HT-29 (cell line): Measurements from ENCODE around the gene NDUFAB1. TPM values are rescaled to one million over a fixed set of nuclear protein-coding genes. Genes with fewer than 3 reads are reported as not detected.
"Not testable (repeated sequence)": the region's sequence is repeated elsewhere in the genome, so short reads cannot be mapped to it uniquely, and the experiment has no call there.

ENCODE experiments used
- DNase-seq: peaks from one replicate; pipeline ENCODE4 v3.0.0-alpha.2; 2015; ENCODE audit warnings: low spot score
- total RNA-seq: library from RNA; depleted of rRNA; stranded (reverse); fragments of >200 nt; shearing (Covaris generic); gene quantifications from 2 replicates; pipeline ENCODE4 v1.2.3, GENCODE V29; 2014; rRNA removed

The NDUFAB1 gene
- 279 and 304 TPM in 2 replicates for total RNA-seq

- peak; percentile 91 for DNase-seq
Observed at GRCh38 chr16:23595951-23596720, at the start of gene NDUFAB1. Gene NDUFAB1, minus strand, starts transcription at chr16:23596316. Its CDS starts 26 bp downstream, at chr16:23596290.

- no peak for DNase-seq
Observed at GRCh38 chr16:23642246-23642774, 46.2 kb upstream of the NDUFAB1 start.

GRCh38 chr16:23640931-23641765 is 45.0 kb upstream of the NDUFAB1 start, which contains the start of the genes DCTN5 and PALB2:
Gene DCTN5, plus strand, starts transcription at chr16:23641466. Its CDS starts 77 bp downstream, at chr16:23641543.
Gene PALB2, minus strand, starts transcription at chr16:23641310. Its CDS starts 153 bp downstream, at chr16:23641157.
- peak; percentile 95 for DNase-seq

- DNase-seq: peak; percentile 30
Observed at GRCh38 chr16:23640615-23640930, 44.5 kb upstream of the NDUFAB1 start.

GRCh38 chr16:23635958-23636357 is 39.8 kb upstream of the NDUFAB1 start:
- no peak for DNase-seq

- no peak for DNase-seq
Observed at GRCh38 chr16:23634461-23635036, 38.4 kb upstream of the NDUFAB1 start.

GRCh38 chr16:23631874-23632273 is 35.8 kb upstream of the NDUFAB1 start:
- DNase-seq: not testable (repeated sequence)

GRCh38 chr16:23629516-23629915 is 33.4 kb upstream of the NDUFAB1 start:
- DNase-seq: no peak

GRCh38 chr16:23624092-23624491 is 28.0 kb upstream of the NDUFAB1 start:
- no peak for DNase-seq

GRCh38 chr16:23615805-23616204 is 19.7 kb upstream of the NDUFAB1 start:
- no peak for DNase-seq

GRCh38 chr16:23611936-23612335 is 15.8 kb upstream of the NDUFAB1 start:
- no peak for DNase-seq

GRCh38 chr16:23610905-23611304 is 14.8 kb upstream of the NDUFAB1 start:
- DNase-seq: not testable (repeated sequence)

GRCh38 chr16:23609929-23610328 is 13.8 kb upstream of the NDUFAB1 start:
- no peak for DNase-seq

GRCh38 chr16:23608194-23608593 is 12.1 kb upstream of the NDUFAB1 start:
- DNase-seq: no peak

- no peak for DNase-seq
Observed at GRCh38 chr16:23607726-23608125, 11.6 kb upstream of the NDUFAB1 start.

GRCh38 chr16:23597003-23597756 is 1.1 kb upstream of the NDUFAB1 start:
- DNase-seq: peak; percentile 54

- DNase-seq: peak; percentile 33
Observed at GRCh38 chr16:23595246-23595950, 718 bp downstream of the NDUFAB1 start.

- DNase-seq: no peak
Observed at GRCh38 chr16:23594186-23594585, 1.9 kb downstream of the NDUFAB1 start.

GRCh38 chr16:23590181-23590580 is 5.9 kb downstream of the NDUFAB1 start:
- no peak for DNase-seq

GRCh38 chr16:23587726-23588125 is 8.4 kb downstream of the NDUFAB1 start:
- no peak for DNase-seq
